CD4-positive, alpha-beta T cell (primary cell): Measurements from ENCODE around the gene MICAL2. TPM values are rescaled to one million over a fixed set of nuclear protein-coding genes. Genes with fewer than 3 reads are reported as not detected.

Experiments
- ATAC-seq: fragments of 200-7000 bp; cut with Tn5 transposase; one replicate; pipeline ENCODE4 v1.10.0; 2022; ENCODE audit warnings: mild to moderate bottlenecking; ENCODE audit not compliant: poor library complexity
- CTCF ChIA-PET: fragments of 350-600 bp; sonication (Branson Sonifier 250); formaldehyde crosslinking; loops from one replicate; lab custom pipeline; 2021; ENCODE audit warnings: antibody characterized with exemption, inconsistent platforms; lab: Charles Lee
- POLR2A ChIA-PET: fragments of 350-600 bp; sonication (Branson Sonifier 250); formaldehyde crosslinking; loops from one replicate; lab custom pipeline; 2021; ENCODE audit warnings: antibody characterized with exemption, inconsistent platforms; lab: Charles Lee
- DNase-seq, 14 experiments: peaks; one replicate each; pipeline ENCODE4 v3.0.0-alpha.2; 2013 to 2020; ENCODE audit warnings: mixed read lengths in 2 of 14
- H3K27ac ChIP-seq, 2 donors: one replicate each; pipeline versions ENCODE4 v1.5.1 to v1.7.0; 2013; ENCODE audit warnings: low read length in 2 of 2, low read depth in 1 of 2, mild to moderate bottlenecking in 1 of 2
- H3K27me3 ChIP-seq, 2 experiments: 1 replicate in 1 of 2; 2 replicates in 1 of 2; pipeline versions ENCODE4 v1.6.1 to v1.7.0; 2013; ENCODE audit warnings: low read length in 2 of 2, control low read depth in 1 of 2, mild to moderate bottlenecking in 1 of 2, moderate library complexity in 1 of 2; ENCODE audit not compliant: insufficient read depth in 2 of 2, control insufficient read depth in 1 of 2
- H3K36me3 ChIP-seq: one replicate; pipeline ENCODE4 v1.6.1; 2013; ENCODE audit warnings: low read length, control low read depth; ENCODE audit not compliant: insufficient read depth
- H3K4me1 ChIP-seq: one replicate; pipeline ENCODE4 v1.6.1; 2013; ENCODE audit warnings: low read length, control low read depth; ENCODE audit not compliant: insufficient read depth
- H3K4me3 ChIP-seq: one replicate; pipeline ENCODE4 v1.5.1; 2013; ENCODE audit warnings: mild to moderate bottlenecking, low read length, moderate library complexity
- H3K9me3 ChIP-seq, 2 experiments: 1 replicate in 1 of 2; 2 replicates in 1 of 2; pipeline versions ENCODE4 v1.6.1 to v1.7.0; 2013; ENCODE audit warnings: low read length in 2 of 2, mild to moderate bottlenecking in 2 of 2, control low read depth in 1 of 2, moderate library complexity in 1 of 2; ENCODE audit not compliant: control insufficient read depth in 1 of 2, insufficient read depth in 1 of 2
- H3K27ac Mint-ChIP-seq: one replicate; pipeline ENCODE4 v1.8.0; 2020; ENCODE audit warnings: mixed read lengths
- H3K27me3 Mint-ChIP-seq: one replicate; pipeline ENCODE4 v1.8.0; 2021; ENCODE audit warnings: mixed read lengths
- H3K36me3 Mint-ChIP-seq: one replicate; pipeline ENCODE4 v1.8.0; 2021; ENCODE audit warnings: low read depth, mixed read lengths
- H3K4me1 Mint-ChIP-seq: one replicate; pipeline ENCODE4 v1.8.0; 2021; ENCODE audit warnings: low read depth, mixed read lengths
- H3K4me3 Mint-ChIP-seq: one replicate; pipeline ENCODE4 v1.8.0; 2020; ENCODE audit warnings: mild to moderate bottlenecking, mixed read lengths
- H3K9me3 Mint-ChIP-seq: one replicate; pipeline ENCODE4 v1.8.0; 2020; ENCODE audit warnings: mixed read lengths
- intact Hi-C, 2 experiments: fragments of 100-400 bp; cut with DNase I in 1 of 2; cut with micrococcal nuclease in 1 of 2; formaldehyde crosslinking; loops; one replicate each; pipeline versions ENCODE4 v1.15.1 to v1.9.0; 2023 to 2025; cut with DNase I, micrococcal nuclease
- total RNA-seq, 174 experiments: library from RNA in 2 of 174; stranded (reverse) in 2 of 174; gene quantifications; one replicate each; pipeline ENCODE4 v1.2.3 and lab custom pipeline; 2021 to 2026
- TF ChIP-seq, protein P1 (sequence below): fragments of 200-600 bp; IDR thresholded peaks from one replicate; pipeline ENCODE4 v1.8.0; 2022; ENCODE audit warnings: antibody characterized with exemption, mild to moderate bottlenecking

Gene MICAL2
- total RNA-seq, 2 experiments from 2014 or later, result 12.8 to 14.1 TPM

GRCh38 chr11:12205330-12205729, 94.9 kb downstream of the MICAL2 start:
- Histone ChIP-seq H3K4me3 (no peak overlapping the region), H3K4me1 (peaks cover 9% of the 10 kb centered on the region), H3K27me3 (no peaks in the 10 kb centered on the region), H3K27ac (no peak overlapping the region), H3K36me3 (peaks cover 51% of the 10 kb centered on the region), H3K9me3 (no peaks in the 10 kb centered on the region)
- intact Hi-C loops, result no loop called here
- ATAC-seq, result no peak
- DNase-seq, result no peak
- H3K4me1 Mint-ChIP-seq, result peaks cover 31% of the 10 kb centered on the region
- H3K9me3 Mint-ChIP-seq, result no peaks in the 10 kb centered on the region
- ChIA-PET POLR2A (interaction anchor here (1.0 kb wide), 1 partner anchor 16 kb away, joined by 3 read pairs; no protein-coding TSS in a partner anchor), CTCF (interaction anchor here (1.1 kb wide), 1 partner anchor 16 kb away, joined by 3 read pairs; no protein-coding TSS in a partner anchor)
- H3K36me3 Mint-ChIP-seq, result peaks cover 49% of the 10 kb centered on the region
- TF ChIP-seq, protein P1, sequence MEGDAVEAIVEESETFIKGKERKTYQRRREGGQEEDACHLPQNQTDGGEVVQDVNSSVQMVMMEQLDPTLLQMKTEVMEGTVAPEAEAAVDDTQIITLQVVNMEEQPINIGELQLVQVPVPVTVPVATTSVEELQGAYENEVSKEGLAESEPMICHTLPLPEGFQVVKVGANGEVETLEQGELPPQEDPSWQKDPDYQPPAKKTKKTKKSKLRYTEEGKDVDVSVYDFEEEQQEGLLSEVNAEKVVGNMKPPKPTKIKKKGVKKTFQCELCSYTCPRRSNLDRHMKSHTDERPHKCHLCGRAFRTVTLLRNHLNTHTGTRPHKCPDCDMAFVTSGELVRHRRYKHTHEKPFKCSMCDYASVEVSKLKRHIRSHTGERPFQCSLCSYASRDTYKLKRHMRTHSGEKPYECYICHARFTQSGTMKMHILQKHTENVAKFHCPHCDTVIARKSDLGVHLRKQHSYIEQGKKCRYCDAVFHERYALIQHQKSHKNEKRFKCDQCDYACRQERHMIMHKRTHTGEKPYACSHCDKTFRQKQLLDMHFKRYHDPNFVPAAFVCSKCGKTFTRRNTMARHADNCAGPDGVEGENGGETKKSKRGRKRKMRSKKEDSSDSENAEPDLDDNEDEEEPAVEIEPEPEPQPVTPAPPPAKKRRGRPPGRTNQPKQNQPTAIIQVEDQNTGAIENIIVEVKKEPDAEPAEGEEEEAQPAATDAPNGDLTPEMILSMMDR, result no peak
- H3K27me3 Mint-ChIP-seq, result no peaks in the 10 kb centered on the region
- no peak overlapping the region for H3K4me3 Mint-ChIP-seq
- H3K27ac Mint-ChIP-seq, result no peak overlapping the region

DNA sequence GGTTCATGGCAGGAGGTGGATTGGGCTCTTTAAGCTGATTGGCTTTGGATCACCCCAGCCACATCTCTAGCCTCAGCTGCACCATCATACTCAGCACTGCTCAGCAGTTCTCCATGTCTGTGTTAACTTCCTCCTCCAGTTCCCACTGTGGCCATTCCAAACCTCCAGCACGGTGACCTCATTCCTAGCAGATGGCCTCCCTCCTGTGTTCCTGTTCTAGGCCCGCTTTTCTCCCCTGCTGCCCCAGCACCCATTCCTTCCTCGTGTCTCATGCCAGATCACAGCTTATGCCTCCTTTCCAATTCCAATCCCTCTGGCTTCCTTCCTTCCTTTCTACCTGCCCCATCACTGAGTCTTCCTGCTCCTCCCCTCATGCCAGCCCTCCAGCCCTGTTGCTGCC, 96.1 kb downstream of the MICAL2 start:
- ChIA-PET CTCF (no interaction called here), POLR2A (interaction anchor here (1.5 to 1.6 kb wide), 2 partner anchors 8 to 11 kb away, joined by 3 to 5 read pairs; no protein-coding TSS in a partner anchor)
- intact Hi-C loops, result no loop called here
- H3K4me1 ChIP-seq, result no peaks in the 10 kb centered on the region
- H3K9me3 ChIP-seq, result no peaks in the 10 kb centered on the region
- Mint-ChIP-seq H3K27ac (no peak overlapping the region), H3K4me1 (peaks cover 19% of the 10 kb centered on the region), H3K27me3 (no peaks in the 10 kb centered on the region), H3K36me3 (peaks cover 55% of the 10 kb centered on the region), H3K4me3 (no peak overlapping the region), H3K9me3 (no peaks in the 10 kb centered on the region)
- DNase-seq (no peak), ATAC-seq (no peak)
- peaks cover 57% of the 10 kb centered on the region for H3K36me3 ChIP-seq
- TF ChIP-seq, protein P1, result no peak
- no peaks in the 10 kb centered on the region for H3K27me3 ChIP-seq
- no peak overlapping the region for H3K27ac ChIP-seq
- no peak overlapping the region for H3K4me3 ChIP-seq

DNA sequence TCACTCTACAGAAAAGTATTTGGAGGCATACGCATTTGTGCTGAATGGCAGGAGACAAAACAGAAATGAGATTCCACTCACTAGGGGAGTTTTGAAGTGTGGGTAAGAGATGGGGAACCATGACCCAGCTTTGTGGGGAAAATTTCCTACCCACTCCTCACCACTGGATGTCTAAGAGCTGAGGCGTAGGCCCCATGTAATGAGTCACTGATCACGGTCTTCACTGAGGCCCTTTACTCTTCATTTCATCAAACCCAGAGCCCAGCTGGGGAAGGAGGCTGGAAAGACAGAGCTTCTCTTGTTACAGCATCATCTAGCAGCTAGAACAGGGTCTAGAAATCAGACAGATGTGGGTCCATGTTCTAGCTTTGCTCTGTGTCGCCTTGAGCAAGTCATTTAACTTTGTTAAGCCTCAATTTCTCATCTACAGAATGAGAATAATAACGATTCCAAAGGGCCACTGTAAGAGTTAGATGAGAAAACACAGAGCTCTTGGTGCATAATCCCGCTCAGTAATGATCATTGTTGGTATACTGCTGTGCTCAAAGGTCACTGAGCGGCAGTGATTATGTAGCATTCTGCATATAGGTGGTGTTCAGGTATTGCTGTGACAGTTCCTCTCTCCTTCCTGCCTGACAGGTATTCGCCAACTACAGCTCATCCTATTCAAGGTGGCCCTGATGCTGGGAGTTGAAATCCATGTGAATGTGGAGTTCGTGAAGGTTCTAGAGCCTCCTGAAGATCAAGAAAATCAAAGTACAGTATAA, 97.2 kb downstream of the MICAL2 start:
- Histone ChIP-seq H3K36me3 (peaks cover 57% of the 10 kb centered on the region), H3K9me3 (no peaks in the 10 kb centered on the region), H3K27me3 (no peaks in the 10 kb centered on the region), H3K27ac (no peak overlapping the region), H3K4me1 (no peaks in the 10 kb centered on the region), H3K4me3 (no peak overlapping the region)
- ChIA-PET POLR2A (interaction anchor here (1.5 to 1.6 kb wide), 2 partner anchors 9 to 12 kb away, joined by 3 to 5 read pairs; no protein-coding TSS in a partner anchor), CTCF (interaction anchor here (1.1 kb wide), 1 partner anchor 28 kb away, joined by 3 read pairs; no protein-coding TSS in a partner anchor)
- peaks cover 19% of the 10 kb centered on the region for H3K4me1 Mint-ChIP-seq
- intact Hi-C loops, result no loop called here
- DNase-seq (no peak), ATAC-seq (no peak)
- no peak overlapping the region for H3K4me3 Mint-ChIP-seq
- no peaks in the 10 kb centered on the region for H3K27me3 Mint-ChIP-seq
- no peaks in the 10 kb centered on the region for H3K9me3 Mint-ChIP-seq
- peaks cover 57% of the 10 kb centered on the region for H3K36me3 Mint-ChIP-seq
- no peak overlapping the region for H3K27ac Mint-ChIP-seq
- TF ChIP-seq, protein P1, result no peak
